Effector CD8-positive, alpha-beta T cell (primary cell): ENCODE measurements around the gene FERMT1.

Source experiments
- DNase-seq: peaks from one replicate; lab custom pipeline; 2025; lab: John Stamatoyannopoulos, UW
- total RNA-seq, 4 experiments: gene quantifications; one replicate each; lab custom pipeline; 2026; lab: John Stamatoyannopoulos, UW

FERMT1 gene
- total RNA-seq: 0 to 0.18 (median 0) reads per million in 4 experiments

- DNase-seq: no peak
Measured at GRCh38 chr20:6122873-6123648, at the start of gene FERMT1. Gene FERMT1 (minus strand): TSS chr20:6123030. CDS start chr20:6119554, 3,476 bp downstream.

GRCh38 chr20:6169251-6169650 lies 46.4 kb upstream of the FERMT1 start:
- DNase-seq: no peak

- DNase-seq: no peak
Measured at GRCh38 chr20:6168204-6168603, 45.4 kb upstream of the FERMT1 start.

- DNase-seq: no peak
Measured at GRCh38 chr20:6165346-6165745, 42.5 kb upstream of the FERMT1 start.

GRCh38 chr20:6164421-6165341 lies 41.9 kb upstream of the FERMT1 start:
- no peak for DNase-seq

GRCh38 chr20:6160736-6161135 lies 37.9 kb upstream of the FERMT1 start:
- no peak for DNase-seq

- no peak for DNase-seq
Measured at GRCh38 chr20:6157345-6157744, 34.5 kb upstream of the FERMT1 start.

- DNase-seq: no peak
Measured at GRCh38 chr20:6152777-6153176, 29.9 kb upstream of the FERMT1 start.

- no peak for DNase-seq
Measured at GRCh38 chr20:6148073-6148472, 25.2 kb upstream of the FERMT1 start.

- peak; percentile 7 for DNase-seq
Measured at GRCh38 chr20:6142348-6142993, 19.6 kb upstream of the FERMT1 start.

- DNase-seq: no peak
Measured at GRCh38 chr20:6140947-6141346, 18.1 kb upstream of the FERMT1 start.

- DNase-seq: no peak
Measured at GRCh38 chr20:6135347-6135746, 12.5 kb upstream of the FERMT1 start.

GRCh38 chr20:6134592-6134991 lies 11.8 kb upstream of the FERMT1 start:
- no peak for DNase-seq

- DNase-seq: no peak
Measured at GRCh38 chr20:6130045-6130444, 7.2 kb upstream of the FERMT1 start.

- DNase-seq: no peak
Measured at GRCh38 chr20:6127825-6128224, 5.0 kb upstream of the FERMT1 start.

- DNase-seq: no peak
Measured at GRCh38 chr20:6126846-6127245, 4.0 kb upstream of the FERMT1 start.

GRCh38 chr20:6123649-6124014 lies 802 bp upstream of the FERMT1 start:
- no peak for DNase-seq

- DNase-seq: no peak
Measured at GRCh38 chr20:6122111-6122872, 538 bp downstream of the FERMT1 start.

GRCh38 chr20:6121504-6121903 lies 1.3 kb downstream of the FERMT1 start:
- DNase-seq: no peak

GRCh38 chr20:6120491-6120988 lies 2.3 kb downstream of the FERMT1 start:
- DNase-seq: no peak

- no peak for DNase-seq
Measured at GRCh38 chr20:6116758-6117157, 6.1 kb downstream of the FERMT1 start.
